ENCODE measurements around the gene APCDD1.

- TF ChIP-seq CTCF (IDR thresholded peaks at IDR 0.05) (no peak), POLR2A (IDR thresholded peaks at IDR 0.05; ENCODE audit: low read depth) (no peak), POLR2AphosphoS5 (IDR thresholded peaks at IDR 0.05) (no peak)
These were observed 44.8 kb downstream of the APCDD1 start for GRCh38 chr18:10499230-10499629.
